Measurements from ENCODE around the gene TNFSF12.
"Not testable (repeated sequence)": the region's sequence is repeated elsewhere in the genome, so short reads cannot be mapped to it uniquely, and the experiment has no call there.

The TNFSF12 gene

DNA sequence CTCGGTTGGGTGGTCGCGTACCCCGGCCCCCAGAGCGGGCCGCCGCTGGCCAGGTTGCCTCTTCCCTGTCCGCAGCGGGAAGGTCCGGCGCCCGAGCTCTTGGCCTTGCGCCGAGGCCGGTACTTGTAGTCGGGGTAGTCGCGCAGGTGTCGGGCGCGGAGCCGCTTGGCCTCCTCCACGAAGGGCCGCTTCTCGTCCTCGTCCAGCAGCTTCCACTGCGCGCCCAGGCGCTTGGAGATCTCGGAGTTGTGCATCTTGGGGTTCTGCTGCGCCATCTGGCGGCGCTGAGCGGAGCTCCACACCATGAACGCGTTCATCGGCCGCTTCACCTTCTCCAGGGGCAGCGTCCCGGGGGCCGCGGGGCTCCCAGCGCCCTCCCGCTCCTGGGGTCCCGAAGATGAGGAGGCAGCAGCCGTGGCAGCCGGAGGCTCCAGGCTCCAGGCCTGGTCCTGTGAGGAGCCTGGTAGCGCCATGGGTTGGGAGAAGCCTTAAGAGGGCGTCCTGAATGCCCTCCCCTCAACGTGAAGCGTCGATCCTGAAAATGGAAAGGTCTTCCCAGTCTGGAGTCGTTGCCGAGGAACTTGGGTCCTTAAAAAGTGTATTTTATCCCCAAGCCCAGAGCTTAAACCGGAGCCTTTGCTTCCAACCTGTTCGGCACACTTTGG, 40.5 kb downstream of the TNFSF12 start:
- DNase-seq = peak; percentile 83

DNA sequence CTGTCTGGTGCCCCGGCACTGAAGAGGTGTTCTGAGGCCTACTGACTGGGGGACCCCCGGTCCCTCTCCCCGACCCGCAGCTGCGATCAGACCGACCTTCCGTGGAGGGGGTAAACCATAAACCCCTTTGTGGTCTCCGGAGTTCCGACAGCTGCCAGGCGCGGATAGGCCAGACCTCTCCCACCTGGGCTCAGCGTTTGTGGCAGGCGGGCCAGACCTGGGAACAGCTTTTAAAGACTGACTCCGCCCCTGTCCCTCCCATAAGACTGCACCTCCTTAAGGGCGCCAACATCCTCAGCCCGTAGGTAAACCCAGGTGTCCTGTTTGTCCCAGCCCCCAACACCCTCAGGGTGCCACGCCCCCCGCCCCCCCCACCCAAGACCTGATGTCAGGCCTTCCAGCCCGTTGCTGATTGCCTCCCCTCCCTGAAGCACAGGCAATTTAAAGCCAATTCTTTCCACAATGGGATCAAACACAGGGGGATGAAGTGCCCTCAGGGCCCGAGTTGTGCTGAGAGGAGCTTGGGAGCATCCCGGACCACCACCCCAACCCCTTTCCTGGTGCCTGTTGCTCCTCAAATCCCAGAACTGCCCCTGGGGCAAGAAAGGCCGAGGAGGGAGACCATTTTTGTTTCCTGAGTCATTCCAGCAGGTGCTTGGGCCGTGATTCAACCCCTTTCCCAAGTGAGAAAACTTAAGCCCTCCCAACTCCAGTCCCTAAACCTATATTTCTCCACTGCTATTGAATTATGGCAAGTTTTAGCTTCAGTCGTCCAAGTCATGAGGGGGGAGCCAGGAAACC, 41.2 kb downstream of the TNFSF12 start, which contains the start of gene SOX15:
TSS of gene SOX15 (minus strand) at position 204 of the 801 bp plus-strand sequence. CDS start 418 bp downstream, outside the sequence.
- no peak for DNase-seq

DNA sequence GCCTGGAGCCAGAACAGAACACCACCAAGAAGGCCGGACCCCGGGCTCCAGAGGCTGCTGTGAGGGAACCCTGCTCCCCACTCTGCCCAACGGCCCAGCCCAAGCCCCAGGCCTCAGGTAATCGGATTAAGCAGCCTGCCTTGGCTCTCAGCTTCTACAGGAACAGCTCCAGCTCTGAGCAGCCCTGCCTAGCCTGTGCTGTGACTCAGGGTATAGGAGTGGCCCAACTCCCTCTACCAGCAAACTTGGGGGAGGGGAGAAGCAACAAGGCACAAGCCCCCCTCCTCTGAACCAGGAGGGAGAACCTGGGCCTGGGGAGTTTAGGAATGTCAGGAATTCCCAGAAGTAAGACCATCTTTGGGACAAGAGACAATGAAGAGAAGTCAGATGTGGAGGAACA, 41.9 kb downstream of the TNFSF12 start:
- no peak for DNase-seq

GRCh38 chr17:7591596-7591995, 42.7 kb downstream of the TNFSF12 start:
- DNase-seq = no peak

DNA sequence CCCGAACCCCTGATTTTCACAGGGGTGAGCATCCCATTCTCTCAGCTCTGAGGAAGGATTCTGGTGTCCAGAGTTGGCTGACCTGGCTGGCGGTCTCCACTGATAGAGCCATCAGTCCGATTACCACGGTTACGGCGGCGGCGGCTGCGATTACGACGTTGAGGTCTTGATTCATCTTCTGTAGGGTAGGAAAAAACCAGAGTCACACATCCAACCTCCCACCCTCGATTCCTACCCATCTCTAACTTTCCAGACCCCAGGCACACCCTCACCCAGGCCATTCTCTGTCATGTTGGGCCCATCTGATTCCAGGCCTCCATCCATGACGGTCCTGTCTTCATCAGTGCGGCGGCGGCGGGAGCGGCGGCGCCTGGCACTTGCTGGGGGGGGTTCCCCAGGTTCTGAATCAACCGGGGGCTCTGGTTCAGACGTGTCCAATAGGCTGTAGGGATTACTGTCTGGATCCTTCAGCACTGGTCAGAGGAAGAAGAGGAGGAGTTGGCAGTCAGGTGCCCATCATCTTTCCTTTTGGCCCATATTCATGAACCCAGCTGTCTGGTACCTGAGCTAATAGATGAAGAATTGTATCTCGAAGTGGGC, 43.7 kb downstream of the TNFSF12 start:
- DNase-seq = no peak

- no peak for DNase-seq
Observed at GRCh38 chr17:7593296-7593695, 44.4 kb downstream of the TNFSF12 start.

GRCh38 chr17:7597561-7597960, 48.7 kb downstream of the TNFSF12 start:
- DNase-seq = not testable (repeated sequence)

DNA sequence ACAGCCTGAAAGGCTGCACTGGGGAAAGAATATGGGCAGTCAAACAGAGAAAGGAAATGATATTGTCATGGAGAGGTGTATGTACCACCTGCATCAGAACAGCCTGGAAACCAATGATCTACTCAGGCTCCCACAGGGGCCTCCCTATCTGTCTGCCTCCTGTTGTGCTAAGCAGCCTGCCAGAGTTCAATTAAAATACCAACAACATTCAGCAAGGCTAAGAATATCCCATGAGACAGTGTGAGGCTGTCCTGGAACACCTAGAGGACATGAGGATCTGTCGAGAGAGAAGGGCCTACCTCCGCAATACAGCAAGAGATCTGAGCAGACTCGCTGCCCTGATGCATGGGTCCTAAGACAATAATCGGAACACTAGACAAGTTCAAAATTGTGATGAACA, 57.4 kb downstream of the TNFSF12 start:
- no peak for DNase-seq
